ENCODE data around the gene ERC1. TPM values are rescaled to one million over a fixed set of nuclear protein-coding genes. Genes with fewer than 3 reads are reported as not detected.
"Not testable (repeated sequence)": the region's sequence is repeated elsewhere in the genome, so short reads cannot be mapped to it uniquely, and the experiment has no call there.

The ERC1 gene
- total and polyA plus RNA-seq, 2 donors (not counting 3 experiments of a cell fraction or from before 2014, with no cell fraction given), result 11.7 to 66.1 TPM

GRCh38 chr12:1338483-1339177 is 347.6 kb downstream of the ERC1 start:
- Histone ChIP-seq H3K36me3 (ENCODE audit: control insufficient read depth in 2 of 2, extremely low read depth in 1 of 2, insufficient read depth in 2 of 2, low read length in 2 of 2) (no peaks in the 10 kb centered on the region), H3K9me1 (replicated peaks; ENCODE audit: control insufficient read depth, extremely low read depth, insufficient read depth, low read length) (no peaks in the 10 kb centered on the region), H3K9me3 (replicated peaks; ENCODE audit: control insufficient read depth, insufficient read depth, low read length) (no peaks in the 10 kb centered on the region), H3K4me2 (ENCODE audit: insufficient read depth, low read length) (no peak overlapping the region), H3K9ac (replicated peaks; ENCODE audit: extremely low read depth, insufficient read depth, low read length) (no peak overlapping the region), H2AFZ (ENCODE audit: low read depth, low read length) (no peak overlapping the region), H3K27me3 (ENCODE audit: control insufficient read depth in 2 of 2, insufficient read depth in 2 of 2, low read length in 2 of 2) (no peaks in the 10 kb centered on the region), H3K4me1 (ENCODE audit: control insufficient read depth, extremely low read depth, insufficient read depth, low read length) (no peaks in the 10 kb centered on the region), H4K20me1 (replicated peaks; ENCODE audit: control insufficient read depth, extremely low read depth, insufficient read depth, low read length) (no peaks in the 10 kb centered on the region), H3K27ac (ENCODE audit: insufficient read depth, low read depth, low read length) (no peak overlapping the region), H3K79me2 (ENCODE audit: control insufficient read depth, insufficient read depth, low read length) (no peaks in the 10 kb centered on the region), H3K4me3 (replicated peaks in 1 of 3; ENCODE audit: insufficient read depth in 1 of 3, low read depth in 1 of 3, low read length in 3 of 3) (no peak overlapping the region)
- dilution Hi-C loops (cut with MboI; ENCODE audit: extremely low pct_ligation_motif_present, low sequenced_read_pairs) (no loop called here), intact Hi-C loops (cut with micrococcal nuclease) (no loop called here)
- BruUV-seq (replicated peaks), result no TSS peak
- DNase-seq (ENCODE audit: low read depth, low spot score), result no peak
- ChIA-PET CTCF (no interaction called here), POLR2A (no interaction called here)
- no peak for FAIRE-seq
- no peak for TF ChIP-seq POLR2AphosphoS5 (IDR thresholded peaks at IDR 0.05; ENCODE audit: insufficient read depth, low read depth, low read length)
- no peak for TF ChIP-seq MAX (IDR thresholded peaks at IDR 0.05; ENCODE audit: insufficient read depth, insufficient read length)
- TF ChIP-seq EZH2 (IDR thresholded peaks at IDR 0.05; ENCODE audit: borderline replicate concordance, low read depth, low read length, severe bottlenecking), result no peak
- TF ChIP-seq POLR2A (IDR thresholded peaks at IDR 0.05; ENCODE audit: low read depth, low read length), result no peak
- TF ChIP-seq CTCF (IDR thresholded peaks at IDR 0.05; ENCODE audit: extremely low read depth in 1 of 2, insufficient read depth in 1 of 2, low read depth in 1 of 2, low read length in 2 of 2), result no peak
- TF ChIP-seq GATA2 (IDR thresholded peaks at IDR 0.05; ENCODE audit: insufficient read depth, insufficient read length, low read depth, low read length), result no peak
- TF ChIP-seq MYC (IDR thresholded peaks at IDR 0.05; ENCODE audit: low read depth, low read length), result no peak
- TF ChIP-seq FOS (IDR thresholded peaks at IDR 0.05; ENCODE audit: borderline replicate concordance, insufficient read depth, low read length), result no peak
- no peak for TF ChIP-seq JUN (IDR thresholded peaks at IDR 0.05; ENCODE audit: borderline replicate concordance, insufficient read depth, insufficient read length, low read depth)

GRCh38 chr12:1339178-1339541 is 348.1 kb downstream of the ERC1 start:
- H3K27ac ChIP-seq (ENCODE audit: insufficient read depth, low read depth, low read length); H3K4me1 ChIP-seq (ENCODE audit: control insufficient read depth, extremely low read depth, insufficient read depth, low read length); CTCF ChIA-PET; intact Hi-C loops (cut with micrococcal nuclease); DNase-seq (ENCODE audit: low read depth, low spot score); H3K4me2 ChIP-seq (ENCODE audit: insufficient read depth, low read length); H3K4me3 ChIP-seq (replicated peaks in 1 of 3; ENCODE audit: insufficient read depth in 1 of 3, low read depth in 1 of 3, low read length in 3 of 3); H3K36me3 ChIP-seq (ENCODE audit: control insufficient read depth in 2 of 2, extremely low read depth in 1 of 2, insufficient read depth in 2 of 2, low read length in 2 of 2); H4K20me1 ChIP-seq (replicated peaks; ENCODE audit: control insufficient read depth, extremely low read depth, insufficient read depth, low read length); dilution Hi-C loops (cut with MboI; ENCODE audit: extremely low pct_ligation_motif_present, low sequenced_read_pairs); H3K9ac ChIP-seq (replicated peaks; ENCODE audit: extremely low read depth, insufficient read depth, low read length); POLR2A ChIA-PET; H3K9me1 ChIP-seq (replicated peaks; ENCODE audit: control insufficient read depth, extremely low read depth, insufficient read depth, low read length); FAIRE-seq; H2AFZ ChIP-seq (ENCODE audit: low read depth, low read length); BruUV-seq (replicated peaks); H3K9me3 ChIP-seq (replicated peaks; ENCODE audit: control insufficient read depth, insufficient read depth, low read length); H3K79me2 ChIP-seq (ENCODE audit: control insufficient read depth, insufficient read depth, low read length); H3K27me3 ChIP-seq (ENCODE audit: control insufficient read depth in 2 of 2, insufficient read depth in 2 of 2, low read length in 2 of 2): not testable (repeated sequence)
